CD4-positive, alpha-beta T cell (primary cell): ENCODE measurements around the gene PDE4B. TPM values are rescaled to one million over a fixed set of nuclear protein-coding genes. Genes with fewer than 3 reads are reported as not detected.

Experiments used
- ATAC-seq: fragments of 200-7000 bp; cut with Tn5 transposase; one replicate; pipeline ENCODE4 v1.10.0; 2022; ENCODE audit warnings: mild to moderate bottlenecking; ENCODE audit not compliant: poor library complexity
- CTCF ChIA-PET: fragments of 350-600 bp; sonication (Branson Sonifier 250); formaldehyde crosslinking; loops from one replicate; lab custom pipeline; 2021; ENCODE audit warnings: antibody characterized with exemption, inconsistent platforms; lab: Charles Lee
- POLR2A ChIA-PET: fragments of 350-600 bp; sonication (Branson Sonifier 250); formaldehyde crosslinking; loops from one replicate; lab custom pipeline; 2021; ENCODE audit warnings: antibody characterized with exemption, inconsistent platforms; lab: Charles Lee
- DNase-seq, 14 experiments: peaks; one replicate each; pipeline ENCODE4 v3.0.0-alpha.2; 2013 to 2020; ENCODE audit warnings: mixed read lengths in 2 of 14
- H3K27ac ChIP-seq, 2 donors: one replicate each; pipeline versions ENCODE4 v1.5.1 to v1.7.0; 2013; ENCODE audit warnings: low read length in 2 of 2, low read depth in 1 of 2, mild to moderate bottlenecking in 1 of 2
- H3K27me3 ChIP-seq, 2 experiments: 1 replicate in 1 of 2; 2 replicates in 1 of 2; pipeline versions ENCODE4 v1.6.1 to v1.7.0; 2013; ENCODE audit warnings: low read length in 2 of 2, control low read depth in 1 of 2, mild to moderate bottlenecking in 1 of 2, moderate library complexity in 1 of 2; ENCODE audit not compliant: insufficient read depth in 2 of 2, control insufficient read depth in 1 of 2
- H3K36me3 ChIP-seq: one replicate; pipeline ENCODE4 v1.6.1; 2013; ENCODE audit warnings: low read length, control low read depth; ENCODE audit not compliant: insufficient read depth
- H3K4me1 ChIP-seq: one replicate; pipeline ENCODE4 v1.6.1; 2013; ENCODE audit warnings: low read length, control low read depth; ENCODE audit not compliant: insufficient read depth
- H3K4me3 ChIP-seq: one replicate; pipeline ENCODE4 v1.5.1; 2013; ENCODE audit warnings: mild to moderate bottlenecking, low read length, moderate library complexity
- H3K9me3 ChIP-seq, 2 experiments: 1 replicate in 1 of 2; 2 replicates in 1 of 2; pipeline versions ENCODE4 v1.6.1 to v1.7.0; 2013; ENCODE audit warnings: low read length in 2 of 2, mild to moderate bottlenecking in 2 of 2, control low read depth in 1 of 2, moderate library complexity in 1 of 2; ENCODE audit not compliant: control insufficient read depth in 1 of 2, insufficient read depth in 1 of 2
- H3K27ac Mint-ChIP-seq: one replicate; pipeline ENCODE4 v1.8.0; 2020; ENCODE audit warnings: mixed read lengths
- H3K27me3 Mint-ChIP-seq: one replicate; pipeline ENCODE4 v1.8.0; 2021; ENCODE audit warnings: mixed read lengths
- H3K36me3 Mint-ChIP-seq: one replicate; pipeline ENCODE4 v1.8.0; 2021; ENCODE audit warnings: low read depth, mixed read lengths
- H3K4me1 Mint-ChIP-seq: one replicate; pipeline ENCODE4 v1.8.0; 2021; ENCODE audit warnings: low read depth, mixed read lengths
- H3K4me3 Mint-ChIP-seq: one replicate; pipeline ENCODE4 v1.8.0; 2020; ENCODE audit warnings: mild to moderate bottlenecking, mixed read lengths
- H3K9me3 Mint-ChIP-seq: one replicate; pipeline ENCODE4 v1.8.0; 2020; ENCODE audit warnings: mixed read lengths
- intact Hi-C, 2 experiments: fragments of 100-400 bp; cut with DNase I in 1 of 2; cut with micrococcal nuclease in 1 of 2; formaldehyde crosslinking; loops; one replicate each; pipeline versions ENCODE4 v1.15.1 to v1.9.0; 2023 to 2025; cut with DNase I, micrococcal nuclease
- total RNA-seq, 174 experiments: library from RNA in 2 of 174; stranded (reverse) in 2 of 174; gene quantifications; one replicate each; pipeline ENCODE4 v1.2.3 and lab custom pipeline; 2021 to 2026
- TF ChIP-seq, protein P1 (sequence below): fragments of 200-600 bp; IDR thresholded peaks from one replicate; pipeline ENCODE4 v1.8.0; 2022; ENCODE audit warnings: antibody characterized with exemption, mild to moderate bottlenecking

PDE4B gene
- total RNA-seq, 2 experiments from 2014 or later: 155 to 159 TPM

DNA sequence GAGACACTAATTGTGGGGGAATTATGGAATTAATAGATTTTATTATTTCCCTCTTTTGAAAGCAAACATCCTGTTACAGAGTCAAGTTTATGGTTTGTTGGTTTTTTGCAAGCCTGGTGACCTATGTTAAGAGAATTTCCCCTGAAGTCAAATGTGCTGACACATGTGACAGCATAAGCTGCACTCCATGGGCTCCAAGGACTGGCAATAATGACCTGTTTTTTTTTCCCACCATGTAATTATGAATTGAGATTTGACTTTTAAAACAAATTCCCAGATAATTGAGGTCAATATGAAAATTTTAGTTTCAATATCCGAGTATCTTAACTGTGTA, 498.8 kb downstream of the PDE4B start:
- no peaks in the 10 kb centered on the region for H3K36me3 ChIP-seq
- no peak overlapping the region for H3K4me3 ChIP-seq
- CTCF ChIA-PET: interaction anchor here (1.0 to 2.2 kb wide), 3 partner anchors 9 to 17 kb away, joined by 3 to 7 read pairs (median 4); no protein-coding TSS in a partner anchor
- H3K9me3 ChIP-seq: no peaks in the 10 kb centered on the region
- no peak overlapping the region for H3K27ac Mint-ChIP-seq
- ATAC-seq (no peak), DNase-seq (no peak)
- peaks cover 34% of the 10 kb centered on the region for H3K4me1 Mint-ChIP-seq
- no peak overlapping the region for H3K4me3 Mint-ChIP-seq
- intact Hi-C loops: no loop called here
- TF ChIP-seq, protein P1, sequence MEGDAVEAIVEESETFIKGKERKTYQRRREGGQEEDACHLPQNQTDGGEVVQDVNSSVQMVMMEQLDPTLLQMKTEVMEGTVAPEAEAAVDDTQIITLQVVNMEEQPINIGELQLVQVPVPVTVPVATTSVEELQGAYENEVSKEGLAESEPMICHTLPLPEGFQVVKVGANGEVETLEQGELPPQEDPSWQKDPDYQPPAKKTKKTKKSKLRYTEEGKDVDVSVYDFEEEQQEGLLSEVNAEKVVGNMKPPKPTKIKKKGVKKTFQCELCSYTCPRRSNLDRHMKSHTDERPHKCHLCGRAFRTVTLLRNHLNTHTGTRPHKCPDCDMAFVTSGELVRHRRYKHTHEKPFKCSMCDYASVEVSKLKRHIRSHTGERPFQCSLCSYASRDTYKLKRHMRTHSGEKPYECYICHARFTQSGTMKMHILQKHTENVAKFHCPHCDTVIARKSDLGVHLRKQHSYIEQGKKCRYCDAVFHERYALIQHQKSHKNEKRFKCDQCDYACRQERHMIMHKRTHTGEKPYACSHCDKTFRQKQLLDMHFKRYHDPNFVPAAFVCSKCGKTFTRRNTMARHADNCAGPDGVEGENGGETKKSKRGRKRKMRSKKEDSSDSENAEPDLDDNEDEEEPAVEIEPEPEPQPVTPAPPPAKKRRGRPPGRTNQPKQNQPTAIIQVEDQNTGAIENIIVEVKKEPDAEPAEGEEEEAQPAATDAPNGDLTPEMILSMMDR: no peak
- no peaks in the 10 kb centered on the region for H3K36me3 Mint-ChIP-seq
- peaks cover 1% of the 10 kb centered on the region for H3K4me1 ChIP-seq
- H3K27ac ChIP-seq: no peak overlapping the region
- no peaks in the 10 kb centered on the region for H3K27me3 Mint-ChIP-seq
- no peaks in the 10 kb centered on the region for H3K9me3 Mint-ChIP-seq
- POLR2A ChIA-PET: interaction anchor here (0.9 to 4.2 kb wide), 3 partner anchors 9 to 15 kb away, joined by 4 to 17 read pairs (median 4); no protein-coding TSS in a partner anchor
- no peaks in the 10 kb centered on the region for H3K27me3 ChIP-seq

GRCh38 chr1:66292305-66292704, 499.6 kb downstream of the PDE4B start:
- no peaks in the 10 kb centered on the region for H3K36me3 ChIP-seq
- no peaks in the 10 kb centered on the region for H3K27me3 Mint-ChIP-seq
- TF ChIP-seq, protein P1: no peak
- H3K36me3 Mint-ChIP-seq: no peaks in the 10 kb centered on the region
- H3K4me1 ChIP-seq: no peaks in the 10 kb centered on the region
- intact Hi-C loops: no loop called here
- no peak for DNase-seq
- H3K4me3 Mint-ChIP-seq: no peak overlapping the region
- no peaks in the 10 kb centered on the region for H3K27me3 ChIP-seq
- no peak for ATAC-seq
- H3K9me3 Mint-ChIP-seq: no peaks in the 10 kb centered on the region
- ChIA-PET POLR2A (interaction anchor here (0.9 to 4.2 kb wide), 2 partner anchors 10 to 16 kb away, joined by 4 to 17 read pairs; no protein-coding TSS in a partner anchor), CTCF (interaction anchor here (1.3 to 2.2 kb wide), 3 partner anchors 10 to 154 kb away, joined by 3 to 7 read pairs (median 4); no protein-coding TSS in a partner anchor)
- no peak overlapping the region for H3K4me3 ChIP-seq
- no peaks in the 10 kb centered on the region for H3K9me3 ChIP-seq
- H3K27ac Mint-ChIP-seq: no peak overlapping the region
- no peak overlapping the region for H3K27ac ChIP-seq
- H3K4me1 Mint-ChIP-seq: peaks cover 31% of the 10 kb centered on the region

- CTCF ChIA-PET: interaction anchor here (1.3 to 1.7 kb wide), 2 partner anchors 18 to 153 kb away, joined by 3 to 4 read pairs; no protein-coding TSS in a partner anchor
- no peak overlapping the region for H3K27ac Mint-ChIP-seq
- no peaks in the 10 kb centered on the region for H3K9me3 ChIP-seq
- H3K27me3 Mint-ChIP-seq: no peaks in the 10 kb centered on the region
- intact Hi-C loops: no loop called here
- H3K9me3 Mint-ChIP-seq: no peaks in the 10 kb centered on the region
- H3K4me1 Mint-ChIP-seq: peaks cover 30% of the 10 kb centered on the region
- no peaks in the 10 kb centered on the region for H3K36me3 Mint-ChIP-seq
- POLR2A ChIA-PET: interaction anchor here (0.8 to 4.2 kb wide), 3 partner anchors 10 to 74 kb away, joined by 3 to 17 read pairs (median 3); no protein-coding TSS in a partner anchor
- no peaks in the 10 kb centered on the region for H3K27me3 ChIP-seq
- ATAC-seq: no peak
- TF ChIP-seq, protein P1: no peak
- H3K27ac ChIP-seq: no peak overlapping the region
- no peak for DNase-seq
- no peak overlapping the region for H3K4me3 ChIP-seq
- no peaks in the 10 kb centered on the region for H3K36me3 ChIP-seq
- H3K4me1 ChIP-seq: no peaks in the 10 kb centered on the region
- H3K4me3 Mint-ChIP-seq: no peak overlapping the region
Observed at GRCh38 chr1:66292944-66293343, 500.2 kb downstream of the PDE4B start.
